GM18505 (cell line): ENCODE data around the gene NSUN5.
A peak's percentile ranks its signal among the peaks of the same experiment; 100 is the strongest.
"Not testable (repeated sequence)": the region's sequence is repeated elsewhere in the genome, so short reads cannot be mapped to it uniquely, and the experiment has no call there.

Experiments
- ATAC-seq: cut with Tn5 transposase; IDR thresholded peaks from one replicate; pipeline ENCODE4 v1.9.1; 2021; ENCODE audit not compliant: unreplicated experiment
- POLR2A ChIP-seq: IDR thresholded peaks from 4 replicates; pipeline ENCODE4 v1.6.1; 2011; ENCODE audit warnings: borderline replicate concordance; ENCODE audit not compliant: insufficient read depth, insufficient read length; ENCODE audit errors: extremely low read depth

Gene NSUN5

GRCh38 chr7:73316521-73316920 is 7.9 kb upstream of the NSUN5 start:
- ATAC-seq, result no peak
- no peak for TF ChIP-seq POLR2A

- no peak for TF ChIP-seq POLR2A
- ATAC-seq, result no peak
Observed at GRCh38 chr7:73314271-73314670, 5.6 kb upstream of the NSUN5 start.

- ATAC-seq, result no peak
- no peak for TF ChIP-seq POLR2A
Observed at GRCh38 chr7:73313521-73313906, 4.9 kb upstream of the NSUN5 start.

- no peak for ATAC-seq
- TF ChIP-seq POLR2A, result no peak
Observed at GRCh38 chr7:73312831-73313520, 4.3 kb upstream of the NSUN5 start.

- ATAC-seq, result not testable (repeated sequence)
Observed at GRCh38 chr7:73311421-73311820, 2.8 kb upstream of the NSUN5 start.

- peak; percentile 35 for ATAC-seq
- no peak for TF ChIP-seq POLR2A
Observed at GRCh38 chr7:73308074-73308664, 457 bp downstream of the NSUN5 start.

GRCh38 chr7:73307436-73307835 is 1.2 kb downstream of the NSUN5 start:
- no peak for ATAC-seq
- TF ChIP-seq POLR2A, result no peak

- ATAC-seq, result not testable (repeated sequence)
Observed at GRCh38 chr7:73304612-73305387, 3.8 kb downstream of the NSUN5 start.

GRCh38 chr7:73304071-73304470 is 4.6 kb downstream of the NSUN5 start:
- TF ChIP-seq POLR2A, result no peak
- ATAC-seq, result no peak

GRCh38 chr7:73303546-73303945 is 5.1 kb downstream of the NSUN5 start:
- ATAC-seq, result no peak
- TF ChIP-seq POLR2A, result no peak

GRCh38 chr7:73302846-73303245 is 5.8 kb downstream of the NSUN5 start:
- ATAC-seq, result not testable (repeated sequence)

GRCh38 chr7:73301108-73301507 is 7.5 kb downstream of the NSUN5 start:
- not testable (repeated sequence) for ATAC-seq

GRCh38 chr7:73299812-73300211 is 8.8 kb downstream of the NSUN5 start:
- not testable (repeated sequence) for ATAC-seq

GRCh38 chr7:73297706-73298105 is 10.9 kb downstream of the NSUN5 start:
- ATAC-seq, result not testable (repeated sequence)

GRCh38 chr7:73297235-73297634 is 11.4 kb downstream of the NSUN5 start:
- not testable (repeated sequence) for ATAC-seq

- ATAC-seq, result not testable (repeated sequence)
Observed at GRCh38 chr7:73277210-73277609, 31.4 kb downstream of the NSUN5 start.

GRCh38 chr7:73267813-73268212 is 40.8 kb downstream of the NSUN5 start:
- not testable (repeated sequence) for ATAC-seq

- ATAC-seq, result peak; percentile 67
Observed at GRCh38 chr7:73266719-73267368, 41.8 kb downstream of the NSUN5 start.

GRCh38 chr7:73262416-73262815 is 46.2 kb downstream of the NSUN5 start:
- not testable (repeated sequence) for ATAC-seq
